ENCODE data around the gene GASK1A.

GASK1A gene

GRCh38 chr3:43071313-43071893 lies 92.3 kb downstream of the GASK1A start:
- H3K27ac ChIP-seq = no peak overlapping the region
- TF ChIP-seq, protein P1, sequence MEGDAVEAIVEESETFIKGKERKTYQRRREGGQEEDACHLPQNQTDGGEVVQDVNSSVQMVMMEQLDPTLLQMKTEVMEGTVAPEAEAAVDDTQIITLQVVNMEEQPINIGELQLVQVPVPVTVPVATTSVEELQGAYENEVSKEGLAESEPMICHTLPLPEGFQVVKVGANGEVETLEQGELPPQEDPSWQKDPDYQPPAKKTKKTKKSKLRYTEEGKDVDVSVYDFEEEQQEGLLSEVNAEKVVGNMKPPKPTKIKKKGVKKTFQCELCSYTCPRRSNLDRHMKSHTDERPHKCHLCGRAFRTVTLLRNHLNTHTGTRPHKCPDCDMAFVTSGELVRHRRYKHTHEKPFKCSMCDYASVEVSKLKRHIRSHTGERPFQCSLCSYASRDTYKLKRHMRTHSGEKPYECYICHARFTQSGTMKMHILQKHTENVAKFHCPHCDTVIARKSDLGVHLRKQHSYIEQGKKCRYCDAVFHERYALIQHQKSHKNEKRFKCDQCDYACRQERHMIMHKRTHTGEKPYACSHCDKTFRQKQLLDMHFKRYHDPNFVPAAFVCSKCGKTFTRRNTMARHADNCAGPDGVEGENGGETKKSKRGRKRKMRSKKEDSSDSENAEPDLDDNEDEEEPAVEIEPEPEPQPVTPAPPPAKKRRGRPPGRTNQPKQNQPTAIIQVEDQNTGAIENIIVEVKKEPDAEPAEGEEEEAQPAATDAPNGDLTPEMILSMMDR (conservative IDR thresholded peaks at IDR 0.05) = peak; percentile 41

GRCh38 chr3:43072361-43072760 lies 93.2 kb downstream of the GASK1A start:
- TF ChIP-seq, protein P1 (conservative IDR thresholded peaks at IDR 0.05) = no peak
- no peak overlapping the region for H3K27ac ChIP-seq

GRCh38 chr3:43073116-43073835 lies 94.2 kb downstream of the GASK1A start:
- no peak overlapping the region for H3K27ac ChIP-seq
- TF ChIP-seq, protein P1 (conservative IDR thresholded peaks at IDR 0.05) = no peak

DNA sequence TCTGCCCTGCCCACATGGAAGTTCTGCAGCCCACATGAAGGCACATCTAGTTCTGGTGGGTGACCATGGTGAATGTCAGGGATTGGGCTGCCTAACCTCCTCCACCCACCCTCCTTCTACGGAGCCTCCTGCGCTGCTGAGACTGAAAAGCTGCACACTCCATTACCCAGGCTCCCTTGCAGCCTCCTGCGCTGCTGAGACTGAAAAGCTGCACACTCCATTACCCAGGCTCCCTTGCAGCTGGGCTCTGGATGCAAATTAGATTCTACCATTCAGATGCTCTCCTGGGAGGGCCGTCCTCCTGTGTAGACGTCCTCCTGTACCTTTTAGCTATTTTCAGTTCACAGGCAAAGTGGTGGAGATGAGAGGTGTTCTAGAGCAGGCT lies 94.7 kb downstream of the GASK1A start:
- H3K27ac ChIP-seq = no peak overlapping the region
- TF ChIP-seq, protein P1 (conservative IDR thresholded peaks at IDR 0.05) = no peak

GRCh38 chr3:43074482-43074881 lies 95.4 kb downstream of the GASK1A start:
- no peak overlapping the region for H3K27ac ChIP-seq
- TF ChIP-seq, protein P1 (conservative IDR thresholded peaks at IDR 0.05) = no peak

DNA sequence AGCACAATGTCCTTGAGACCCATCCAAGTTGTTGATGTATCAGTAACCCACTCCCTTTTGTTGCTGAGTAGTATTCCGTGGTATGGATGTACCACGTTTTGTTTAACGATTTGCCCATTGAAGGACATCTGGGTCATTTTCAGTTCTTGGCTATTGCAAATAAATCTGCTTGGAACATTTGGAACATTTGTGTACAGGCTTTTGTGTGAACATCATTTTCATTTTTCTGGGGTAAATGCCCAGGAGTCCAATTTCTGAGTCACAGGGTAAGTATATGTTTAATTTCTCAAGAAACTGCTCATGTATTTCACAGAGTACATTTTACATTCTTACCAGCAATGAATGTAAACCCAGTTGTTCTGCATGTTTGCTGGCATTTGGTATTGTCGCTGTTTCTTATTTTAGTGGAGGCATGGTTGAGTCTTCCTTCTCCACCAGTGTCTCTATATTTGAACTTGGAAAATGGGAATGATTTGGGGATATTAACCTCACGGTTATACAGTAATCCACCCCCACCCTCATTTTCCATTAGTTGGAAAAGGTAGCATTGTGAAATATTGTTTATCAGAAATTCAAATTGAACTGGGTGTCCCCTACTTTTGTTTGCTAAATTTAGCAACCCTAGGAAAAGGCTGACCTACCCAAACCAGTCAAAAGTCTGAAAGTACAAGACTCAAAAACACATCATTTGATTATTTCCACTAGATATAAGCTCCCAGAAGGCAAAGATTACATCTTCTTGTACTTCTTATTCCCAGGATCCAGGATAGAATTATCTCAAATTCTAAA lies 96.0 kb downstream of the GASK1A start:
- TF ChIP-seq, protein P1 (conservative IDR thresholded peaks at IDR 0.05) = no peak
- H3K27ac ChIP-seq = no peak overlapping the region

DNA sequence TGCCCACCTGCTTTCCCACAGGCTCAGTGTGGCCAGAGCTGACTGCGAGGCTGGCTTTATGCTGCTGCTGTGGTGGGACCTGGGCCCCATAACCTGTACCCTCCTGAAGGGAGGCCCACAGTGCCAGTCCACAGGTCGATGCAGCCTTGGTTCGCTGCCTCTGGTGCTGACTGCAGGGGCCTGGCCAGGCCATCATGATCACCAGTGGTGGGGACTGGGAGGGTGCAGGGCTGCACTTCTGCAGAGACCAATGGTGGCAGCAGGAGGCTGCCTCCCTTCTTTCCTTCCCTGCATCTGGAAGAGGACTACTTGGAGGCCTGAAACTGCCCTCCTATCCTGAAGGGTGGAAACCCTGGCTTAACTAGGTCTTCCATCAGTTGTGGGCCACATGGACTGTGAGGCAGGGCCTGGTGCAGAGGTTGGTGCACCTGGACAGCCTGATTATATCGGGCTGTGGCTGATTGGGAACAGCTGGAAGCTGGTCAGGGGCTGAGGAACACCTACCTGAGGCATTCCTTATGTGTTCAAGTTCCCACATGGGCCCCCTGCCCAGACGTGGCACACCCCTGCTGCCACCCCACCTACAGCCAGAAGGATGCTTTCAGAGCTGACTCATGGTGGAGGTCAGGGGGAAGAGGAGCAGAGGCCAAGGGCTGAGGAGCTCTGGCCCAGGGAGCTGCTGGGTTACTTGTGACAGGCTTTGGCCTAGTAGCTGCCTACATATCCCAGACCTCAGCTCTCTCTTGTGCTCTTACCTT lies 97.0 kb downstream of the GASK1A start:
- H3K27ac ChIP-seq = no peak overlapping the region
- TF ChIP-seq, protein P1 (conservative IDR thresholded peaks at IDR 0.05) = no peak
